ENCODE results near the gene ZNF260.
"Not testable (repeated sequence)": the region's sequence is repeated elsewhere in the genome, so short reads cannot be mapped to it uniquely, and the experiment has no call there.

ZNF260 gene

DNA sequence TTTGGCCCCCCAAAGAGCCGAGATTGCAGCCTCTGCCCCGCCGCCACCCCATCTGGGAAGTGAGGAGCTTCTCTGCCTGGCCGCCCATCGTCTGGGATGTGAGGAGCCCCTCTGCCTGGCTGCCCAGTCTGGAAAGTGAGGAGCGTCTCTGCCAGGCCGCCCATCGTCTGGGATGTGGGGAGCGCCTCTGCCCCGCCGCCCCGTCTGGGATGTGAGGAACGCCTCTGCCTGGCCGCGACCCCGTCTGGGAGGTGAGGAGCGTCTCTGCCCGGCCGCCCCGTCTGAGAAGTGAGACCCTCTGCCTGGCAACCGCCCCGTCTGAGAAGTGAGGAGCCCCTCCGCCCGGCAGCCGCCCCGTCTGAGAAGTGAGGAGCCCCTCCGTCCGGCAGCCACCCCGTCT lies 37.2 kb downstream of the ZNF260 start:
- in situ Hi-C loops (cut with HindIII; ENCODE audit: low sequenced_read_pairs), result not testable (repeated sequence)

DNA sequence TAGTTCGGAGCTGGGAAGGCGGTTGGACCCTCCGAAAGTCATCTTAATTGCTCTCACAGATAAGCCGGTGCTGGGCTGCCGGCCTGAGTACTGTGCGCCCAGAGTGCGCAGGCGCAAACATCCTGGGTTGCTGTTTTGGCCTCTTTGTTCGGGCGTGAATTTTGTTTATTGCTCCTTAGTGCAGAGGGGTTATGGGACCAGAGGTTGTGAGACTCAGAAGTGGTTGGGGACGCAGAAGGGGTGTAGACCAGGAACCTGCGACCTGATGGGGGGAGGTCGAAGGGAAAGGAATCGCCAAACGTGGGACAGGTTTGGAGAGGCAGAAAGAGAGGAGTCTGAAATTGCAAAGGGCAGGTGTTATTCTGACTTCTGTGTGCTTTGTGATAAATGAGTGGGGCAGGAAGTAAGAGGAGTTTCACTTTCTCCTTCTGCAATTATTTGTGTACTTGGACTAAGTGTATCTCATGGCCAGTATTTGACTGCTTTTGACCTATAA lies 38.1 kb downstream of the ZNF260 start:
- in situ Hi-C loops (cut with HindIII; ENCODE audit: low sequenced_read_pairs), result no loop called here

DNA sequence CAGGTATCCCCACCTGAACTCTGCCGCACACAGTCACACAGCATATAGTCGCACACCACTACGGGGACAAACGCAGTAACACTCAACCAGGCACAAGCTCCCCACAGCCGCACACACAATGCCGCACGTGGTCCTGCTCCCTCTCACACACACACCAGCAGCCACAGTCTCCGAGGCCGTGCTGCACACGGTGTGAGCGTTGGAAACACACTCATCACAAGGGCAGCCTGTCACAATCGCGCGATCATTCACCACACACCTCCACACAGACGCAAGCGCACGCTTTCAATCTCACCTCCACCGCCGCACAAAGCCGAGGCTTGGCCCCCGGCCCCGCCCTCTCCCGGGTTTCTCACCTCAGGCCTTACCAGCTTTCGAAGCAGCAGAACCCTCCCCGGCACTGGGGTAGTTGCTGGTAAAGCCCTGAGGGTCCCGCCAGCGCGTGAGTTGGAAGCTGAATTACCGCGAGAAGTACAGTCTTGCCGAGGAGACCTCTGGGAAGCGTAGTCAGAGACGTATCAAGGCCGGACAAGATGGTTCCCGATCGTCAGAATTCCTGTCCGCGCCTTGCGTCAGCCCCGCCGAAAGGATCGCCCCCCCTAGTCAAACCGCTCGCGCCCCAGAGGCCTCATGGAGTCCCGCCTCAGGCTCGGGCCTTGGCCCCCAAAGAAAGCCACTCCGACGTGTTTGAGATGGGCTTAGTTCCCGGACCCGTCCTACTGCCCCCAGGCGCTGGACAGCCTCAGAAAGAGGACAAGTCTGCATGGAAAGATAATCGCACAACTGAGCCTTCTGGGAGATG lies 38.8 kb downstream of the ZNF260 start, which contains the start of gene ZNF566:
Gene ZNF566 (minus strand): TSS at position 444 of the 802 bp plus-strand sequence. CDS start 13,004 bp downstream, outside the sequence.
- in situ Hi-C loops (cut with HindIII; ENCODE audit: low sequenced_read_pairs), result no loop called here

DNA sequence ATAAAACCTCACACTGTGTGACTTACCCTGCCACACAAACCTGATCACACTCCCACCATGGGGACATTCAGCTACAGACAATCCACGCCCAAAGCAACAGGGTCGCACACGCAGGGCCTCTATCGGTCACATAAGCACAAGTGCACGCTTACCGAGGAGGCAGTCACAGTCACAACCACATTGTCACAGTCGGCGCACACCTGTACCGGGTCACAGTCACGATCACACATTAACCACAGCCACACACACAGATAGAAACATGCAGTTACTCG lies 39.3 kb downstream of the ZNF260 start:
- in situ Hi-C loops (cut with HindIII; ENCODE audit: low sequenced_read_pairs), result no loop called here

DNA sequence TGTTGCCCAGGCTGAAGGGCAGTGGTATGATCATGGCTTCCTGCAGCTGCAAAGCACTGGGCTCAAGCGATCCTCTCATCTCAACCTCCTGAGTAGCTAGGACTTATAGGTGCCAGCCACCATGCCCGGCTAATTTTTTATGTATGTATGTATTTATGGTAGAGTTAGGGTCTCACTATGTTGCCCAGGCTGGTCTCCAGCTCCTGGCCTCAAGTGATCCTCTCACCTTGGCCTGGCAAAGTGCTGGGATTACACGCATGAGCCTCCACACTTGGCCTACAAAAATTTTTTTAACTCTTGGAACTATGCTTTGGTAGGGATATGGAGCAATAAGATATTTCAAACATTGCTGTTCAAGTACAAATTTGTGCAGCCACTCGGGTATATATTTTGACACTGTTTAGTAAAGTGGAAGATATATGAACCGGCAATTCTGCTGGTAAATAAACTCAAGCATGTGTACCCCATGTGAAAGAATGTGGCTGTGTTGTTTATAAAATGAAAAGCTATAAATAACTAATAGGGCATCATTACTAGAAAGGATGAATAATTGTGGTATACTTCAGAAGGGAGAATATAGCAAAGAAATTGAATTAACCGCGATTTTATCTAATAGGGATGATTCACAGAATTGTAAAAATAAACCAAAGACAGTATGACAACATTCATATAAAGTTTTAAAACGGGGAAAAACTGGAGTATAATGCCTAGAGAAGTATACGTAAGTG lies 39.8 kb downstream of the ZNF260 start:
- in situ Hi-C loops (cut with HindIII; ENCODE audit: low sequenced_read_pairs), result no loop called here

DNA sequence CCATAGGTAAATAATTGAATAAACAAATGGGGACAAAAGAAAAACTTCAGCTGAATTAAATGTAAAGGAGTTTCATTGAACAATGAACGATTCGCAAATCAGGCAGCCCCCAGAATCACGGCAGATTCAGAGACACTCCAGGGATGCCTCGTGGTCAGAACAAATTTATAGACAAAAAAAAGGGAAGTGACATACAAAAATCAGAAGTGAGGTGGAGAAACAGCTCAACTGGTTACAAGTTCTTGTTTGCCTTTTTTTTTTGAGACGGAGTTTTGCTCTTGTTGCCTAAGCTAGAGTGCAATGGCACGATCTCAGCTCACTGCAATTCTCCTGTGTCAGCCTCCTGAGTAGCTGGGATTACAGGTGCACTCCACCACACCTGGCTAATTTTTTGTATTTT lies 44.4 kb downstream of the ZNF260 start:
- in situ Hi-C loops (cut with HindIII; ENCODE audit: low sequenced_read_pairs), result no loop called here

DNA sequence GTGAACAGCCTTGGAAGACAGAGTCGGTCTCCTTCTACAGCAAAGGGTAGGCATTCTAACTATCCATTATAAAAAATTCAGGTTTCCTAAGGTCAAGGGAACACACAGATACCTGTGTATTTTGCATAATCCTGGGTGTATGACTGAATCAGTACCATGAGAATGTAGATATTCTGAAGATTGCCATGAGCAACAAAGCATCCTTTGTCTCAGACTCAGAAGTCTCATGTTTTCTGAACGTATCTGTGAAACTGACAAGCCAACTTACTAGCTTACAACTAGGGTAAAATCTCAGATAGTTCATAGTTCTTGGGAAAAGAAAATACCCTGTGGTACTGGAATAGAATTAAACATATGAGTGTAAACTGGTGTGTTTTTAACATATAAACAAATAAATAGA lies 45.2 kb downstream of the ZNF260 start:
- in situ Hi-C loops (cut with HindIII; ENCODE audit: low sequenced_read_pairs), result no loop called here
